ENCODE measurements around the gene PITPNM3.

The PITPNM3 gene

GRCh38 chr17:6476076-6476809 is 80.1 kb downstream of the PITPNM3 start:
- no peak for DNase-seq

DNA sequence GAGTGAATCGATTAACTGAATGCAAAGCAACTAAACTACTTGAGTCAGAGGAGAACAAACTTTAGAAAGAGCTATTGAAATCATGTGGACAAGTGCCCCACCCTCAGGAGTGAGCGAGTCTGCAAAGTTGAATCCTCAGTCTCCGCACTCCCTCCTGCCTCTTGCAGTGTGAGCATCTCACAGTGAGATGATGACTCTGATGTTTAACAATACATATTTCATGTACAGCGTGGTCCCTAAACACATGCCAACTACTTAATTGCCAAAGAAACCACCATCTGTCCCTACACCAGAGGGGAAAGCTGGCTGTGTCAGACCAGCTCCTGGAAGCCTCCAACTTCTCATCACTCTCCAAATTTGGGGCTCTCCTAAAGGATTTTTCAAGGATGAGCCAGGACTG is 80.9 kb downstream of the PITPNM3 start:
- DNase-seq, result no peak

- no peak for DNase-seq
These were observed 81.4 kb downstream of the PITPNM3 start for GRCh38 chr17:6474906-6475305.

GRCh38 chr17:6474376-6474775 is 82.0 kb downstream of the PITPNM3 start:
- DNase-seq, result no peak

DNA sequence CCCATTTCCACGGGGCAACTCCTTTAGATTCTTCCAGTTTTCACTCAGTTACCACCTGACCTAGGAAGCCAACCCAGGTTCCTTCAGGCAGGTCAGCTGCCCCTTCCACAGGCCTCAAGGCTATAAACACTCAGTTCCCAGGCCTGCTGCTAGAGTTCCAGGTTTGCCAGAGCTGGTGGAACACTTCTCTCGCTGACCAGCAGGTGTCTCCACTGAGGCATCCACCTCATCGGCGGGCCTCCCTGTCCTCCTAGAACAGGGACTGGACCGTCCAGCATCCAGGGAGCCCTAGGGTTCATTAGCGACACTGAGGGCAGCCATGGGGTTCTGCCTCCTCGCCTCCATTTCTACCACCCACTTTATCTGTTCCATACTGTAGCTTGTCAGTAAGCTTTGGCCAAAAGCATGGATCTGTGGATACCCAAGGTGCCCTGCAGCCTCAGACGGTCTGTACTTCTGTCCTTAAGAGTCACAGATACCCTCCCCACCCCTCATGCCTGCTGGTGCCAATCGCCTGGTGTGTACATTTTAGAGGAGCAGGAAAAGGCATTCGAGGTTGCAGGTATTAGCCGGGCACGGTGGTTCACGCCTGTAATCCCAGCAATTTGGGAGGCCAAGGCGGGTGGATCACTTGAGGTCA is 83.1 kb downstream of the PITPNM3 start:
- DNase-seq, result peak; percentile 65

GRCh38 chr17:6472517-6472916 is 83.8 kb downstream of the PITPNM3 start:
- DNase-seq, result no peak

DNA sequence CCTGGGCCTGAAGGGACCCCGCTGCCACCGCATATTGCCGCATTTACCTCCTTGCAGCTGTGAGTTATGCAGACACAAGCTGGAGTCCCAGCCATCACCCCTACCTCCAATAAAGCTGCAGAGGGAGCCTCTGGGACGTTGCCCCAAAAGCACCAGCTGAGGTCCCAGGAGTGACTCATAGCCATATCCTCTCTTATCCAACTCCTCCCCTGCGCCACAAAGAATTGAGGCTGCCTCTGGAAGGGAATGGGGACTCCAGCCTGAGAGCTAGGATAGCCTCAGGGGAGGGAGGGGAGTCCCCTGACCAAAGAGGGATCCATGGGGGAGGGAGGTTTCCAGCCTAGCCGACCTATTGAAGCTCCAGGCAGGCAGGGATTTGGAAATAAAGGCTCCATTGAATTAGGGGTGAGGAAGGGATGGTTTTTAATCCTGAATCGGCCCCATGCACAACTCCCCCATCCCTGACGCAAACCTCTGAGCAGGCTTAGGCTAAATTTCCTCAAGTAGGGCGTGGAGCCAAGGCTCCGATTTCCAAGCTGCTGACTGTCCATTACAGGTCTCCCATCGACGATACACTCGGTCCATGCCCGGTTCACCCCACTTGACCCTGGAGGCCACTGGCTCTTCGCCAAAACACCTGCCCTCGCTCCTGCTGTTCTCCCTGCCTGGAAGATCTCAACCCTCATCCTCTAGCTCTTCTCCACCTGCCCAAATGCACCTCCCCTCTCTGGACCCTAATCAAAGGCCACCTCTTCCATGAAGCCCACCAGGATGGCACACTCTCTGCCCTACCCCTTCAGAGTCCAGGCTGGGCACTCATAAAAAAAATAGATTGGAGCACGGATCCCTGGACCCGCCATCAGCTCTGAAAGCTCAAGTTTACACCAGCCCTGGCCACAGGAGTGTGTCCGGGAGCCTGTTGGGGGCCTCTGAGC is 84.6 kb downstream of the PITPNM3 start:
- DNase-seq, result no peak

GRCh38 chr17:6470751-6471521 is 85.4 kb downstream of the PITPNM3 start:
- DNase-seq, result no peak

DNA sequence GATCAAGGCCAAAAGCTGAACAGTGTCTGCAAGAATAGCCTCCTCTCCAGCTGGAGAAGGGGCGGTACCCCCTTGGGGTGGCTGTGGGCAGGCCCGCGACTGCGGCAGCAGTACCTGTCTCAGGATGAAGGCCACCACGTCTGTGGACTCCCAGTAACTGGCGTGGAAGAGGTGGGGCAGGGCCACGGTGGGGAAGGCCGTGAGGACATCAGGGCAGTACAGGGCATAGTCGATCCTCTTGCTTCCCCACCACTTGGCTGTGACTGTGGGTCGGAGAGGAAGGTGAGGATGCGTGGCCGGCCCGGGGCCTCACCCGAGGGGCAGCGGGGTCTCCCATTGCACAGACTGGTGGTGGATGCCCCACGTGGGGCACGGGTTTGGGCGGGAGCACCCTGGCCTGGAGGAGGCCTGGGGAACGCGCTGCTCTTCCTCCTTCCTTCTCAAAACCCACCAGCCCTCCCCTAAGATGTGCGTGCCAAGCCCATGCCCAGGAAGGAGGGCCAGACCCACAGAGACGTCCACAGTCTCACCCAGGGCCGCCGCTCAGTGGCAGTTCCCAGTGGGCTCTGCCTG is 86.1 kb downstream of the PITPNM3 start:
- no peak for DNase-seq

- no peak for DNase-seq
These were observed 88.1 kb downstream of the PITPNM3 start for GRCh38 chr17:6468051-6468790.

DNA sequence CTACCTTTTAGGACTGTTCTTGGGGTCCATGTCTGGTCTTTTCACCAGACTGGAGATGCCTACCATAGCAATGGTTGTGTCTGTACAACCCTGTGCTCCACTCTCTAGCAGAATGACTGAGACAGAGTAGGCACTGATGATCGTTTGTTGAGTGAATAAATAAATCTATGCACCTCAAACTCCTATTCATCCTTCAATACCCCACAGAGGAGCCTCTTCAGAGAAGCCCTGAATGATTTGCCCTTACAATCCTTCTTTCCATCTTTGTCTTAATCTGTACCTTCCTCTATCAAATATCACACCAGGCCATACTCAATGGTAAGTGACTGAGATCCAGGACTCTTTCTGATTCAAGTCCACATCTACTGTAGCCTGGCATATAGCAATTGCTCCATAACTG is 88.8 kb downstream of the PITPNM3 start:
- no peak for DNase-seq

- no peak for DNase-seq
These were observed 91.0 kb downstream of the PITPNM3 start for GRCh38 chr17:6465206-6466003.

DNA sequence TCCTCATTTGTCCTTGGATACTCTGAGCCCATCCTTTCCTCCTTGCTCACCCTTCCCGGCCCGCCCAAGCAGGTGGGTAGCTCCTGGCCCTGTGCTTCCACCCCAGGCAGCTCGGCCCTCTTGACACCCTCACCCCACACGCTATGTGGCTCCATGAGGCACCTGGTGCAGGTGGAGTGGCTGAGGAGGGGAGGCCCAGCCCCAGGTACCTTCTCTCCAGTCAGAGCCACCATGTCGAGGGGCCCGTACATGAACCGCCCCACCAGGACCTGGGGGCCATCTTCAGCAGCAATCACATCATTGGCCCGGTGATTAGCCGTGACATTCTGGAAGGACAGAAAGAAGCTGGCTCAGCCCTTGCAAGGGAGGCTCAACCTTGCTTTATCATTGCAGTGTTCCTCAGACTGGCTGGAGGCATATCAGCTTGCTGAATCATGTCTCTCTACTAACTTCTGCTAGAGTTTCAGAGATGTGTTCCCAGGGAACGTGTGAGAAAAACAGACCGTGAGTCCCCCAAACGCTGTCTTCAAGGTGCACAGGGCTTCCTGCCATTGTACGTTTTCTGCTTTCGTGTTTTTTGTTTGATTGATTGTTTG is 91.8 kb downstream of the PITPNM3 start:
- DNase-seq, result no peak

DNA sequence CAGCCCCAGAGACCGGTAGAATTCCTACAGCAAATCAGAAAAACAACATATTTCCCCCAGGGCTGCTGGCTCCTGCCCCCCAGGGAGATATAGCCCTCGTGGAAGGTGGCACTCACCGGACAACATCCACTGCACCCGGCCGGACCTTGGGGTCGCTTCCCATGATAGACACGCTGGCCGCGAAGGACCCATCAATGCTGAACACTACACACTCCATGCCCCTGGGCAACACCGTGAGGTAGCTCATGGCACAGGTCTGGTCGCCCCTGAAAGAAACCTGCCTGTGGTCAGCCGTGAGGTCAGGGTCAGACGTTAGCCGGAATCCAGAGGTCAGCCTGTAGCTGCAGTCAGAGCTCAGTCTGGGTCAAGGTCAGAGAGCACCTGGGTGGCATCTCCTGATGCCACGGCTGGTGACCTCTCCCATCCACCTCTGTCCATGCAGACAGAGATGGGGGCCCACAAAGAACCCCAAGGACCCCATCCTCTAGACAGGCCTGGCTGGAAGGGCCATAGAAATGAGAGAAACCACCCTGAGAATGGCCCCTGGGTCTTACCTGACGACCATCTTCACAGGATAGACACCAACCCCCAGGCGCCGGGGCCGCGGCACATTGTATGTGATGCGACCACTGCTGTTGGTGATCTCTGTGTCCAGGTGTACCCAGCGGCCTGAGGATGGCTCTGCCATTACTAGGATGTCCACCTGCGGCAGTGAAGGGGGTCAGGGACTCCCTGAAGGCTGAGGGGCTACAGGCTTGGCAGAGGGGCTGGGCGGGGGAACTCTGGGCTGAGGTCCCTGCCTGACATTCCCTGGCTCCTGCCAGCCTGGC is 92.5 kb downstream of the PITPNM3 start:
- DNase-seq, result no peak

DNA sequence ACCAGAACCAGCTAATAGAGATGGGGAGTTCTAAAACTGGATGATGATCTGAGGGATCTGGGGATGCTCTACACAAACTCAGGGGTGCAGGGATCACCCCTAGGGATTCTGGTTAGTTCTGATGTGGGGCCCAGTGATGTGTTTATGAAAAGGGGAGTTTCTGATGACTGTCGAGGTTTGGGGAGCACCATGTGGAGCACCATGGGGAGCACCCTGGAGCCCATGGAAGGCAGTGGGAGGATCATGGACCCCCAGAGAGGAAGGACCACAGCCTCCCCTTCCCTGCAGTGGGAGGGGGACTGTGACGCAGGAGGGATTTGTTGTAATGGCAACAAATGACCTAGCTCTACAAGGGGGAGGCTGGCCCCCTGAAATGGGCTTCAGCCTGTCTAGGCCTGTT is 93.7 kb downstream of the PITPNM3 start:
- DNase-seq, result no peak

GRCh38 chr17:6461792-6462524 is 94.4 kb downstream of the PITPNM3 start:
- DNase-seq, result no peak

- no peak for DNase-seq
These were observed 95.1 kb downstream of the PITPNM3 start for GRCh38 chr17:6461246-6461645.

DNA sequence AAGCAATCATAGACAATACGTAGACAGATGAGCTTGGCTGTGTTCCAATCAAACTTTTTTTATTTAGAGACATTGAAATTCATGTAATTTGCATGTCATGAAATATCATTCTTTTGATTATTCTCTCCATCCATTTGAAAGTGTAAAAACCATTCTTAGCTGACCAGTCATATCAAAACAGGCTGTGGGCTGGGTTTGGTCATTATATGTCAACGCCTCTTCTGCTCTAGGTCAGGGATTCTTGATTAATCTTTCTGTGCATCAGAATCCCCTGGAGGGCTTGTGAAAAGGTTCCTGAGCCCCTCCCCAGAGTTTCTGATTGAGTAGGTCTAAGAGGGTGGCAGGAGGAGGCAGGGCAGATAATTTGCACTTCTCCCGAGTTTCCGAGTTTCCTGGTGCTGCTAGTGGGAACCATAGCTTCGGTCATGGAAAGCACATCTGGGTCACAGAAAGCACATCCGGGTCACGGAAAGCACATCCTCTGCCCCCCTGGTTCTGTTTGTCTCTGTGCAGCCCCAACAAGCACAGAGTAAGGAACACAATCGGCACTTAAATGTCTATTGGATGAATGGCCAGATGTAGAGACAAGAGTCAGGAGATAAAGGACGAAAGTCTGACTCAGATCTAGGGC is 95.7 kb downstream of the PITPNM3 start:
- no peak for DNase-seq
